NCI-H146 treated with DMSO at 0.1 percent for 48 hours (cell line): ENCODE data around the gene WSCD1.
A peak's percentile ranks its signal among the peaks of the same experiment; 100 is the strongest.

ENCODE experiments used
- DNase-seq: peaks from one replicate; lab custom pipeline; 2025; ENCODE audit not compliant: unreplicated experiment; lab: John Stamatoyannopoulos, UW

WSCD1 gene

DNA sequence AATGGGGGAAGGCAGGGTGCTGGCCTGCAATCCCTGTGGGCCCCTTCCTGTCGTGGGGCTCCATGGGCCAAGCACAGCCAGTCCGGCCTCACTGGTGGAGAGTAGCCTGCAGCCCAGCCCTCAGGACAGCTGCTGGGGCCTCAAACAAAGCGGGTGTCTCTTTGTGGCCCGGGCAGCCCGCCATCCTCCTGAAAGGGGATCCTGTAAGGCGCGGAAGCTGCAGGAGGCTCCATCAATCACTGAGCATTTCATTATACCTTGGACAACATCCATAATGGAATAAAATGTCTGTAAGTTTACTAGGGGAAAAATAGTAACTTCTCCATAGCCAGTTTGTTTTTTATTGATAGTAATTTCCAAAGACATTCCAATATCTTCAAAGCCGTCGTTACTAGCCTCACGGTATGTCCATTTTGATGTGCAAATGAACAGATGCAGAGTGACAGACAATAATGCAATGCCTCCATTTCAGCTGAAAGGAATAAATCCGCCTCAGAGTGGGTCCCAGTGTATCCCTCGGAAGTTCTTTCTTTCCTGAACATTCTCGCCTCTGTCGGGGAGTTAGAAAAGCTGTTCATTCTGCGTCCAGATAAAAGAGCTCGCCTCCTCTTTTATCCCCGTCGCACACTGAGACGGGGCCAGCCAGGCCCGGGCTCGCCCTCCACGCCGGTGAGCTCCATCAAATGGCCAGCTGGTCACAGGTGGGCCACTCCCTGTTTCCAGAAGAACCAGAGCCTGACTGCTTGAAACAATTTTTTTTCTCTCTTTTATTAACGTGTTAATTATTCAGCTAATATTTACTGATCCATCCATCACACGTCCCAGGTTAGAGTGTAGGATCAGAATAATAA, 14.4 kb downstream of the WSCD1 start:
- peak; percentile 90 for DNase-seq

DNA sequence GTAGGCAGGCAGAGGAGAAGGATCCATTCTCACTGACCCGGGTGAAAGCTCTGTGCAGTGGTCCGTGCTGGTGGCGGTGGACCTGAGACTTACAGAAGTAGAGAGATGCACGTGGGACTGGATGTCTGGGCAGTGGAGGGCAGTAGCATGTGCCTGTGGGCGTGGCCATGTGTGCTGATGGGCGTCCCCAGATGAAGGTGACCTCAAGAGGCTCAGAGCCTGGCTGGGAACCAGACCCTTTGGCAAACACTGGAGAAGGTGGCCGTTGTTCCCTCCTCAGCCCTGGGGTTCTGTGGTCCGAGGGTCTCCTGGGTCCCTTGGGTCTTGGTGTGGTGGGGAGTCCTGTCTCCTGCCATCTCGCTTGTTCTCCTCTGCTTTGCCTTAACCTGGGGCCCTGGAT, 15.6 kb downstream of the WSCD1 start:
- DNase-seq = no peak

DNA sequence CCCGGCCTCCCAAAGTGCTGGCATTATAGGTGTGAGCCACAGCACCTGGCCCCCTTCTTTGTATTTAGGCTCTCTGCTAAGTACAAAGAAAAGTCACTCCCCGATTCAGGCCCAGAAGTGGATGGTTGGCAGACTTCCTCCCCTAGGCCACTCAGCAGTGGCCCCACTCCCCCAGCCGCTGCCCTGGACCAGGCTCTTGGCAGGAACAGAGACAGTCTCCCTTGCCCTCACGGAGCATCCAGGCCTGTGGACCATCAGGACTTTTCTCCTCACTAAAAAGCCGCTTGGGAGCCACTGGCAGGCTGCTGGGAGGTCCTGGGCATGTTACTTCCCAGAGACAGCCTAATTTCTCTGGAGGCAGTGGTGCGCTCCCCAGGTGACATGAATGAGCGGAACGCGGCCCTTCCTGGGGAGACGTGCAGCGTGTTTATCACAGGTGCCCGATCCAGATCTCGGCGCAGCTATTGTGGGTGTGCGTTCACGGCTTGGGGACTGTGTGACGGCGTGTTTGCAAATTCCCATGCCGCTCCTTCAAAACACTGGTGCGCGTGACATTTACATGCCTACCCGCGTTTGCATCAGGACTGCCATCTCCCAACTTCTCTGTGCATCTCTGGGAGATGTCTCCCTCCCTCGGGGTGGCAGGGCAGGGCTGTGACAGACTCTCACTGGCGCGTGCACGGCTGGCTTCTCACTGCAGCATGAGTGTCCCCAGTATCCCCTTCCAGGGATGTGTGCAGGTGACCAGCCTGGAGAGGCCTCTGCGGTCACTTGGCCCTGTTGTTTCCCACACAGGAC, 16.6 kb downstream of the WSCD1 start:
- no peak for DNase-seq

DNA sequence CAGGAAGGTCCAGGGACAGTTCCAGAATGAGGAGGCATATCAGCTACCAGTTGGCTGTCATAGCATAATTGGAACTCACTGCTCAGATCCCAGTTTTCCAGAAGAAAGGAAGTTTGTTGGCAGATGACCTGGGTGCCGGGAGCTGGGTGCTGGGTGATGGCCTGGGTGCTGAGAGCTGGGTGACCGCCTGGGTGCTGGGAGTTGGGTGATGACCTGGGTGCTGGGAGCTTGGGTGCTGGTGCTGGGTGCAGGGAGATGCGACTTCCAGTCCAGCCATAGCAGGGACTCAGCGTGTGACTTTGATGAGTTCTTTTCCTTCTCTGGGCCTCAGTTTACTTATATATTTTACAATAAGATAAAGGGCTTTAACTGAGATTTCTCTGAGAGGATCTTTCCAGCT, 18.0 kb downstream of the WSCD1 start:
- no peak for DNase-seq

DNA sequence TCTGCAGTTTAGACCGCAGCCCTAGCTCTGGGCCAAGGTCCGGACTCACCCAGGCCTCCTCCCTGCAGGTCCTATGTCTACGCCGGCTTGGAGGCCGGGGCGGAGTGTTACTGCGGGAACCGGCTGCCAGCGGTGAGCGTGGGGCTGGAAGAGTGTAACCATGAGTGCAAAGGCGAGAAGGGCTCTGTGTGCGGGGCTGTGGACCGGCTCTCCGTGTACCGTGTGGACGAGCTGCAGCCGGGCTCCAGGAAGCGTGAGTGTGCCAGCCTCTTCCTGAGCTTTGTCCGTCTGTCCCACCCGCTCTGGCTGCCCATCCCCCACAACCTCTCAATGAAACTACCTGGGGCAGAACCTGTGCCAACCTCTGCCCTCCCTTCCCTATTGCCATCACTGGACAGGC, 20.1 kb downstream of the WSCD1 start:
- DNase-seq = no peak

DNA sequence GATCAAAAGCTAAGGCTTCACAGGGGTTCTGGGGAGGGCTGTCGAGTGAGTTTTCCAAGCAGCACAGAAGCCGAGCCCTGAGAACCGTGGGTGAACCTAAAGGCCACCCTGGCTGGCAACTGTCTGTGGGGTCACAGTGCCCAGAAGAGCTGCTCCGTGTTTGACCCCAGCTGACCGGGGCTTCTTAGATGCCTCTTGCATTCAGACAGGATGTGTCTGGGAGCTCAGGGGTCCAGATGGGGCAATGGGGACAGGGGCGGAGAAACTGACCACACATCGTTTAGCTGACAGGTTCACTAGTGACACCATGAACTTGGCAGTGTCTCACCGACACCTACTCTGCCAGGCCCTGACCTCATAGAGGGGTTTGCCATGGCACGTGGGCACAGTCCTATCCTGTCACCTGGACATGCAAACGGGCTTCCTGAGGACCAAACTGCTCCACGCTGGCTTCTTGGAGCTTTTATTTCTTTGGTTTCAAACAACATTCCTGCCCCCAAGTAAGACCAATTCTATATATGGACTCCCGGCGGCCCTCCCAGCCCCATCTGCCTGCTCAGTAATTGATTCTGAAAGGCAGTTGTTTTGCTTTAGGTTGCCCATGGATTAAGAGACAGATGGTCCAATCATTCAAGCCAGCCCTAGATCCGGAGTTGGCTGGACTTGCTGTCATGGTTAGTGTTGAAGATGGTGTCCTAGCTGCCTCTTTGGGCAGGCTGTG, 22.2 kb downstream of the WSCD1 start:
- no peak for DNase-seq

DNA sequence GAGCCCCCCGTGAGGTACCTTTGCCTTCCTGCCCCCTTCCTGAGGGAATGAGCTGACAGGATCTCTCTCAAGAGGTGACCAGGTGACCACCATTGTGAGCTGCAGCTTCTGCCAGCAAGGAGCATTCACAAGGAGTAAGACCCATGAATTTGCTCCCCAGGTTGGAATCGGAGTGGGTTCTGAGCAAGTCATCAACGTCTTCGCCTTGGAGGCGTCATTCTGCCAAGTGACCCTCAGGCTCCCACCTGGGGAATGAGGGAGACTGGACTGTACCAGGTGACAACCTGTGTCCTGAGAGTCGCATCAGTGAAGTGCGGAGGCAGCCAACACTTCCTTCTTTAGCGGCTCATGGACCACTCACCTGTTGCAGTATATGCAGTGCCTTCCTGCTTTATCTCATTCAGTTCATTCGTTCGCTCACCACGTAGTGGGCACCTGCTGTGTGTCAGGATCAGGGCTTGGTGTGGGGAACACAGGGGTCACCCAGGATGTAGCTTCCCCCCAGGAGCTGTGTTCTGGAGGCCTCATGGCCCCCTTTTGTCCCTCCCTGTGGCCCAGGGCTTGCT, 22.8 kb downstream of the WSCD1 start:
- no peak for DNase-seq

DNA sequence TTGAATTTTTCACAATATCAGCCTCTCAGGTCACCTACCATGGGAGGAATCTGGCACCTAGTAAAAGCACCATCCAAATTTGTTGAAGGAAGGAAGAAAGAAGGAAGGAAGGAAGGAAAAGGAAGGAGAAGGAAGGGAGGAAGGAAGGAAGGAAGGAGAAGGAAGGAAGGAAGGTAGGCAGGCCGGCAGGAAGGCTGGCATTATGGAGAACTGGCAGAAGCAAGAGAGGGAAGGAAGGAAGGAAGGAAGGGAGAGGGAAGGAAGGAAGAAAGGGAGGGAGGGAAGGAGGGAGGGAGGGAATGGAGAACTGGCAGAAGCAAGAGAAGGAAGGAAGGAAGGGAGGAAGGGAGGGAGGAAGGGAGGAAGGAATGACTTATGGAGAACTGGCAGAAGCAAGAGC, 24.3 kb downstream of the WSCD1 start:
- DNase-seq = no peak

DNA sequence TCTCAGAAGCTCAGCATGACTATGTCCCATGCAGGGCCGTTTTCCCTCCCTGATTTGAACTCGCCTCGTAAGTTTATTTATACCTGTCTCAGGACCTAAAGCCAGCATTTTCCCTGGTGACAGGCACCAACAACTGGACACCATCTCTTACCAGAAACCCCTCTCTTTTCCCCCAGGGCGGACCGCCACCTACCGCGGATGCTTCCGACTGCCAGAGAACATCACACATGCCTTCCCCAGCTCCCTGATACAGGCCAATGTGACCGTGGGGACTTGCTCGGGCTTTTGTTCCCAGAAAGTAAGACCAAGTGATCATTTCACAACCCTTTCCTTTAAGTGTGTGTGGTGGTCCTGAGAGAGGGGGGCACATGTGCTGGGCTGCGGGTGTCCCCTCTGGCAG, 24.7 kb downstream of the WSCD1 start:
- DNase-seq = no peak

DNA sequence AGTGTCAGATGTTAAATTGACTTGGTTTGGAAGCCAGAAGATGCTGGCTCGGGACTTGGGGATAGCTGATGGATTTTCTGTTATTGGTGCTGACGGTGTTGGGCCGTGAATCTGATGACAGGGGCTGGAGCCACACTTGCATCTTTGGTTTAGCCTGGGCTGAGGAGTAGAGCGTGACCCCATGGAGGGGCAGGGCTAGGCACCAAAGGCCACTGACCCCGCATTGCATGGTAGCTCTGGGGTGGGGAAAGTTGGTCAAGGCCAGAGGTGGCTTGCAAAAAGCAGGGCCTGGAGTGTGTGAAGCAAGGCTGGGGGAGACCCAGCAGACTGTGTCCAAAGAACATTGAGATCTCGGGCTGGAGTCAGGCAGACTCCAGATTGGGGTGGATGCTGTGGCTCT, 25.3 kb downstream of the WSCD1 start:
- DNase-seq = no peak

DNA sequence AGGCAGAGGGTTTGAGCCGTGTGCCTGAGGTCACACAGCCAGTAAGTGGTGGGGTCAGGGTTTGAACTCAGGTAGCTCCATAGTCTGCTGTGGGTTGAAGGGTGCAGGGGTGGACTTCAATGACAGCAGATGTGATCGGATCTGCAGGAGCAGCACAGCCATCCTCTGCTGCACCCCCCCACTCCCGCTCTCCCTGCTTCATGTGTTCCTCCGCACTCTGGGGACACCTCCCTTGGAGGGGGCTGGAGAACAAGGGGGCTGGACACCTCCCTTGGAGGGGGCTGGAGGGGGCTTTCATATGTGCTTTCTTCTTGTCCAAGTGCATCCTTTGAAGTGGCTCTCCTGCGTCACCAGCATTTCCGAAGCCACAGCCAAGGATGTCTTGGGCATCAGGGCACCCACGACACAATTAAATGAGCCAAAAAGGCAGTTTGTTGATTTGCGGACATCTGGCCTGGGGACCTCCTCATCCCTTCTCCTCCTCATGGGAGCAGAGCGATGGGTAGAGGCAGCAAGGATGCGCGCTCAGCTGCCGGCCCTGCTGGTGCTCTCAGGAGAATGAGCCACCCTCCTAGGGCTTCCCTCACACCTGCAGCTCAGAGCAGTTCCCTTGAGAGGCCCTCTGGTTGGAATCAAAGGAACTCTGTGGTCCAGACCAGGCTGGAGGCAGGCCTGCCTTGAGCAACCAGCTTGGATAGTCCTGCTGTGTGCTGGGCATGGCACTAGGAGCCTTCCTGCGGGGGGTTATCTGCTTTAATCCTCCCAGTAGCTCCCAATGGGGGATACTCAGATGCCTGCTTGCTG, 26.2 kb downstream of the WSCD1 start:
- DNase-seq = no peak

DNA sequence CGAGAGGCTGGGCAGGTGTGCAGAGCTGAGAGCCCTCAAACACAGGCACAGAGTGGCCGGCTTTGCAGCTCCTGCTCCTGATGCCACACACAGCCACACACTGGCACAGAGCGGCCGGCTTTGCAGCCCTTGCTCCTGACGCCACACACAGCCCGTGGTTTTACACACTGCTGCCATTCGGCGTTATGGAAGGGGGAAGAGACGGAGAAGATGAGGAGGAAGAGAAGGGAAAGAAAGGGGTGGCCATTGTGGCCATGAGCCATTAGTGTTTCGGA, 26.8 kb downstream of the WSCD1 start:
- DNase-seq = no peak

DNA sequence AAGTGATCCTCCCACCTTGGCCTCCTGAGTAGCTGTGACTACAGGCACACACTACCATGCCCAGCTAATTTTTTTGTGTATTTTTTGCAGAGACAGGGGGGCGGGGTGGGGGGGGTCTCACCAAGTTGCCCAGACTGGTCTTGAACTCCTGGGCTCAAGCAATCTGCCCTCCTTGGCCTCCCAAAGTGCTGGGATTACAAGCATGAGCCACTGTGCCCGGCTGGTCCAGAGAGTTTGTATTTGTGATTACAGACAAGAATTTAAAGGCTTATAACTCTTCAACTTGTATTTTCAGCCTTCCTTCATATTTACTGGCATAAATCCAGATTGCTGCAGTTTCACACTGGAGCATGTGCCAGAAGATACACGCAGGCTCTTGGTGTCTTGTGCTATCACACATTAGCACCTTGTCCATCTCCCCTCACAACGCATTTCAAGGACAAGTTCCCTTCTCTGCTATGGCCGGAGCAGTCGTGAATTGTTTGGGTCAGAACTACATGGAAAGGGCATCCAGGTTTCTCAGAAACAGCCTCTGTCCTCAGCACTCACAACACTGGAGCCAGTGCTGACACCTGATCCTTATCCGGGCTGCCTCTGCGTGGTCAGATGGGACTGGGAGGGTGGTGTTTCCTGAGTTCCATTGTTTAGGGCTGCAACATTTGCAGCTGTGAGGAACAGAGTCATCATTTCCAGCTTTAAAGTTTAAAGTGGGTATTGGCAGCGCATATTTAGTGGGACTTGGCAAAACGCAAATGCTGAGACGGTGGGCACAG, 28.1 kb downstream of the WSCD1 start:
- no peak for DNase-seq

DNA sequence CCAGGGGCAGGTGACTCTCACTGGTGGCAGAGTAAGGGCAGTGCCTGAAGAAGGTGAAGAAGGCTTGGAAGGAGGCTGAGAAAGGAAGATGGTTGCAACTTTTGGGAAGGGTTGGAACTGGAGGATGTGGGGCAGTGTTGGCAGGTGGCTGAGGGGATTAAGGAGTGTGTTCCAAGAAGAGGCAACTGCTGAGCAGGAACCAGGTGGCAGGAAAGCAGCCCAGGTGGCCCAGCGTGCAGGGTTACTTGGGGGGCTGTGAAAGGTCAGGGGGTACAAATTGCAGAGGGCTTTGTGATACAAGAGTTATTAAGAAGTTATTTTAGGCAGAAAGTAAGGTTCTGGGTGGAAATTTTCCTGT, 28.6 kb downstream of the WSCD1 start:
- DNase-seq = no peak

DNA sequence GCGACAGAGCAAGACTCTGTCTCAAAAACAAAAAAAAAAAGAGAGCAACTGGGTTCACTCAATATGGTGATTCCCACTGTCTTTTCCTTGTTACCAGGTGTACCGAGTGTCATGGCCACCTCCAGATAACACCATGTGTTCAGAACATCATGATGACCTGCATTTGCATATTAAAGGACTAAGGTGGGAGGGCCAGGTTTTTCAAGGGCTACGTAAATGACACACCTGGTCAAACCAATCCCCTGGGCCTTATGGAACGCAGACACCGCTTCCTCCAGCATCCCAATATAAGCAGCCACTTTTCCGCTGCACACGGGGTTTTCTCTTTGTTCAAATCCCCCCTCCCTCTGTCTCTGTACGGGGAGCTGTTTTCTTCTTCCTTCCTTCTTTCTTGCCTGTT, 29.3 kb downstream of the WSCD1 start:
- DNase-seq = no peak

DNA sequence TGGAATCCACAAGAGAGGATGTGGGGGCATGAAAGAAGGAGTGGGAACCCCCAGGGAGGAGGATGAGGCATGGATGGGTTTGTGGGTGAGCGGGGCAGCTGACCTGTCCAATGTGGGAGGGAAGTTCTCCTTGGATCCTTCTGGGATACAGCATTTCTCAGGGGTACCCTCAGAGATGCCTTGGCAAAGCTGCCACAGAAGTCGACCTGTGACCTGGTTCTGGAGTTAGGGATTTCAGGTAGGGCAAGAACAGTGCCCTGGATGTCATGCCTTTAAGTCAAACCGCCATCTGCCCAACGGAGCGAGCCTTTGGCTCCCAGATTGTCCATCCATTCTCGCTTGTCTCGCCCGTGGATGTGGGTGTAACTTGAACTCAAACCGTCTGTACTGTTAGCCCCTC, 30.0 kb downstream of the WSCD1 start:
- DNase-seq = no peak

DNA sequence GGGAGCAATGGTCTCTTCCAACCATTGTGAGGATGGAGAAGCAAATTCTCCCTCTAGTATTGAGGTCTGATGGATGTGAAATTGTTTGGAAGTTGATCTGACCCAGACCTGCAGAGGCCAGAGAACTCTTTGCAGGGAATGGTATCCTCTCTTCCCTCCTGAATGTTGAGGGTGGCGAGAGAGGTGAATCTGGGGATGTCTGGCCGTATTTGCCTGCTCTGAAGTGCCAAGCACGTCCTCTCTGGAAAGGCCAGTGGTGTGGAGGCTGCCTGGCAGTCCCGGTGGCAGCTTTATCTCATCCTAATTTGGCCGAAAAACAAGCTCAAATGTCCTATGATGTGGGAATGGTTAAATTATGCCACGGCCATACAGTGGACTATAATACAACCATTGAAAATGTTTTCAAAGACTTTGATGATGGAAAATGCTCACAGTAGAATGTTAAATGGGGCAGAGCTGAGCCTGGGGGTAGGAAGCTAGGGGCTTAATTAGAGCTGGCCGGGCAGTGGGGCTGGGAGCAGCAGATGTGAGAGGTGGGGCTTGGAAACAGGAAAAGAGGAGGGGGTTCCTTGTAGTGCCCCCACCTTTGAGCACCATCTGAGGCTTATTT, 30.8 kb downstream of the WSCD1 start:
- no peak for DNase-seq

DNA sequence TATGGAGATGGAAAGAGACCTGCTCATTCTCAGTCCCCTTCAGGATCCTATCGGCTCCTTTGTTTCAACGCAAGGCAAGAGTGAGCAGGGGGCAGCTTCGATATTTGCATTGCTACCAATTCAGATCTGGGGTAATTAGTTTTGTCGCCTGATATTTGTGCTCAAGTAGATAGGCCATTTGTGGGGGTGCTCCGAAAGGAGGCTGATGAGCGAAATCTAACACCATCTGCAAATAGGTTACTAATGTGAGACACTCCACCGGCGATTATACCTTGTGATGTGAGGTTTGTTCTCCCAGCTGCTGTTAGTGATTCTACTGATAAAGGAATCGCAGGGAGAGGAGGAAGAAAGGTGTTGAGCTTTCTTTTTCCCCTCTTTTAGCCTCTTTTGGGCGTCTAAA, 31.5 kb downstream of the WSCD1 start:
- DNase-seq = peak; percentile 88

DNA sequence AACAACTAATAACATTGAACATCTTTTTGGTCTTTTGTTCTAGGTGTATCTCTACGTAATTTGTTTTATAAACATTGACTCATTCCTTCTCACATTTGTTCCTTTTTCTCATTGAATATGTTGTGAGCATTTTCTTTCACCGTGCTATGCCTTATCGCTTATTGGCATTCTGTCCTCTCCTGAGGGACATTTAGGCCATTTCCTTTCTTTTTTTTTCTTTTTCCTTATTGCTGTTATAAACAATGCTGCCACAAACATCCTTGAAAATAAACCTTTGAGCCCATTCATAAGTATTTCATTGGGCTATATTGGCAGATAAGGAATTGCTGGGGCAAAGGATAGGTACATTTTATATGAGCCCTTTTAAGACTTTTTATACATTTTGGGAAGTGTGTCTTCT, 32.4 kb downstream of the WSCD1 start:
- DNase-seq = no peak
